ENCODE data around the gene CDH24. TPM values are rescaled to one million over a fixed set of nuclear protein-coding genes. Genes with fewer than 3 reads are reported as not detected.

The CDH24 gene
- polyA plus RNA-seq, 1 donor from 2014 or later, result 31.7 TPM

- Histone ChIP-seq H3K27ac (ENCODE audit: low read length) (peak overlapping the region; percentile 56), H3K36me3 (ENCODE audit: insufficient read depth, low read length) (peaks cover 7% of the 10 kb centered on the region), H3F3A (ENCODE audit: insufficient read depth, low read length, poor library complexity, severe bottlenecking) (no peaks in the 10 kb centered on the region), H3K9ac (ENCODE audit: low read length) (peak overlapping the region; percentile 80), H4K20me1 (ENCODE audit: insufficient read depth) (no peaks in the 10 kb centered on the region), H3K79me2 (replicated peaks; ENCODE audit: insufficient read depth, low read length) (peaks cover 6% of the 10 kb centered on the region), H3K4me2 (ENCODE audit: low read length) (peak overlapping the region; percentile 79), H2AFZ (ENCODE audit: low read depth, low read length) (peak overlapping the region; percentile 21), H3K9me3 (ENCODE audit: low read length) (no peaks in the 10 kb centered on the region), H3K9me2 (ENCODE audit: insufficient read depth, low read length) (no peaks in the 10 kb centered on the region), H3K4me3 (ENCODE audit: low read length) (peak overlapping the region; percentile 84), H3K27me3 (ENCODE audit: insufficient read depth, low read depth, low read length) (no peaks in the 10 kb centered on the region)
- TF ChIP-seq MXI1 (conservative IDR thresholded peaks at IDR 0.05; ENCODE audit: poor library complexity, severe bottlenecking) (peak; percentile 59), EZH2 (IDR thresholded peaks at IDR 0.05; ENCODE audit: borderline replicate concordance, insufficient read depth, low read length, poor library complexity, severe bottlenecking) (no peak), TAF1 (IDR thresholded peaks at IDR 0.05; ENCODE audit: low read depth) (no peak), RAD21 (conservative IDR thresholded peaks at IDR 0.05) (peak; percentile 91), CTCF (IDR thresholded peaks at IDR 0.05; ENCODE audit: poor library complexity, severe bottlenecking) (peak; percentile 98), POLR2AphosphoS5 (IDR thresholded peaks at IDR 0.05) (peak; percentile 50), EP300 (conservative IDR thresholded peaks at IDR 0.05; ENCODE audit: poor library complexity, severe bottlenecking) (no peak), REST (IDR thresholded peaks at IDR 0.05; ENCODE audit: borderline replicate concordance) (peak; percentile 21), SMC3 (conservative IDR thresholded peaks at IDR 0.05; ENCODE audit: poor library complexity) (peak; percentile 98)
Measured at GRCh38 chr14:23057757-23058653, 685 bp upstream of the CDH24 start.

GRCh38 chr14:23056145-23056955 lies 970 bp downstream of the CDH24 start:
- Histone ChIP-seq H3K9ac (ENCODE audit: low read length) (peak overlapping the region; percentile 80), H3K36me3 (ENCODE audit: insufficient read depth, low read length) (no peaks in the 10 kb centered on the region)
- TF ChIP-seq CTCF (IDR thresholded peaks at IDR 0.05; ENCODE audit: poor library complexity, severe bottlenecking) (peak; percentile 70), MXI1 (conservative IDR thresholded peaks at IDR 0.05; ENCODE audit: poor library complexity, severe bottlenecking) (no peak), EP300 (conservative IDR thresholded peaks at IDR 0.05; ENCODE audit: poor library complexity, severe bottlenecking) (no peak), REST (IDR thresholded peaks at IDR 0.05; ENCODE audit: borderline replicate concordance) (no peak), POLR2AphosphoS5 (IDR thresholded peaks at IDR 0.05) (peak; percentile 30), EZH2 (IDR thresholded peaks at IDR 0.05; ENCODE audit: borderline replicate concordance, insufficient read depth, low read length, poor library complexity, severe bottlenecking) (no peak), SMC3 (conservative IDR thresholded peaks at IDR 0.05; ENCODE audit: poor library complexity) (peak; percentile 59), RAD21 (conservative IDR thresholded peaks at IDR 0.05) (peak; percentile 22), TAF1 (IDR thresholded peaks at IDR 0.05; ENCODE audit: low read depth) (no peak)

More at GRCh38 chr14:23056145-23056955, 970 bp downstream of the CDH24 start:
- H3K79me2 ChIP-seq (replicated peaks; ENCODE audit: insufficient read depth, low read length), result peaks cover 6% of the 10 kb centered on the region
- peak overlapping the region; percentile 61 for H3K27ac ChIP-seq (ENCODE audit: low read length)
- no peaks in the 10 kb centered on the region for H4K20me1 ChIP-seq (ENCODE audit: insufficient read depth)
- H3K9me2 ChIP-seq (ENCODE audit: insufficient read depth, low read length), result no peaks in the 10 kb centered on the region
- H3F3A ChIP-seq (ENCODE audit: insufficient read depth, low read length, poor library complexity, severe bottlenecking), result no peaks in the 10 kb centered on the region
- no peaks in the 10 kb centered on the region for H3K27me3 ChIP-seq (ENCODE audit: insufficient read depth, low read depth, low read length)
- H3K9me3 ChIP-seq (ENCODE audit: low read length), result no peaks in the 10 kb centered on the region
- peak overlapping the region; percentile 89 for H3K4me2 ChIP-seq (ENCODE audit: low read length)
- H3K4me3 ChIP-seq (ENCODE audit: low read length), result peak overlapping the region; percentile 84
- peak overlapping the region; percentile 37 for H2AFZ ChIP-seq (ENCODE audit: low read depth, low read length)
